A673 (cell line): ENCODE data around the gene HPCAL1.

Source experiments
- EZH2 ChIP-seq: fragments of 200-600 bp; sonication (generic); IDR thresholded peaks from 2 replicates; pipeline ENCODE4 v1.6.1; 2017; ENCODE audit warnings: borderline replicate concordance, low read depth, mild to moderate bottlenecking, mixed read lengths, antibody characterized with exemption, low read length; ENCODE audit not compliant: poor library complexity, severe bottlenecking
- TF ChIP-seq, protein P1 (sequence below): fragments of 300-800, 200-600 bp; sonication (generic); conservative IDR thresholded peaks from 2 replicates; pipeline ENCODE4 v1.5.1; 2017; ENCODE audit warnings: low read depth, mild to moderate bottlenecking, antibody characterized with exemption, low read length, moderate library complexity, mixed read lengths

DNA sequence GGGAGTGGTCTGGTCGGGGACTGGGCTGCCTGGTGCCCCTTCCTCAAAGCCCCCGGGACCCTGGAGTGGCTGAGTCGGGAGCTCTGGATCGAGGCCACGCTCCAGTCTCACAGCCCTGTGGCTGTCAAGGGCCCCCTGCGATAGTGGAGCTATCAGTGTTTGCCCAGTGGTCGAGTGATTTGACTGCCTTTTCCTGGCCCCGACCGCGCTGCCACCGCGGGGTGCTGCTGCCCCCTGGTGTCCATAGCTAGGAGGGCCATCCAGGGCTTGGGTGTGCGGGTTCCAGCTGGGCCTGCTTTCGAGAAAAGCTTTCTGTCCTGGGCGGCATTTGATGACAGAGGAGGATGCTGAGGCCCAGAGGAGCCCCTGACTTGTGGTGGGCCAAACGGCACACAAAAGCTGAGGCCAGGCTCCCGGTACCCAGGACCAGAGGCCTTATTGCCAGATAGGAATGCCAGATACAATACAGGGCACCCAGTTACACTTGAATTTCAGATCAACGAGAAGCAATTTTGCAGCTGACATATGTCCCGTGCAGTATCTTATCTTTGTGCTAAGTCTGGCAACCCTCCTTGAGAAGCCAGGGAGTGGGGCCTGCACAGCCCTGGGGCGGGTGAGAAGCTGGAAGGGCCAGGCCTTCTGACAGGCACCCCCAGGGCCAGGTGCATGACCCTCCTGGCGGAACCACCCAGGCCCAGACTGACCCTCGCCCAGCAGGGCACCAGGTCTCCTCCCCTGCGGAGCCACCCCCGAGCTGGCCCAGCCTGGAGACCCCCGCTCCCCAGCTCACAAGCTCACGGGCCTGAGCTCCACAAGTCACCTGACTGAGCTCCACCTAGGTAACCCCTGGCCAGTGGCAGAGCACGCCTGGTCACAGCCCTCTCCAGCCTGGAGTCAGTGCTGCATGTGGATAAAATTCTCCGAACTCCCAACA lies 132.4 kb downstream of the HPCAL1 start:
- TF ChIP-seq, protein P1, sequence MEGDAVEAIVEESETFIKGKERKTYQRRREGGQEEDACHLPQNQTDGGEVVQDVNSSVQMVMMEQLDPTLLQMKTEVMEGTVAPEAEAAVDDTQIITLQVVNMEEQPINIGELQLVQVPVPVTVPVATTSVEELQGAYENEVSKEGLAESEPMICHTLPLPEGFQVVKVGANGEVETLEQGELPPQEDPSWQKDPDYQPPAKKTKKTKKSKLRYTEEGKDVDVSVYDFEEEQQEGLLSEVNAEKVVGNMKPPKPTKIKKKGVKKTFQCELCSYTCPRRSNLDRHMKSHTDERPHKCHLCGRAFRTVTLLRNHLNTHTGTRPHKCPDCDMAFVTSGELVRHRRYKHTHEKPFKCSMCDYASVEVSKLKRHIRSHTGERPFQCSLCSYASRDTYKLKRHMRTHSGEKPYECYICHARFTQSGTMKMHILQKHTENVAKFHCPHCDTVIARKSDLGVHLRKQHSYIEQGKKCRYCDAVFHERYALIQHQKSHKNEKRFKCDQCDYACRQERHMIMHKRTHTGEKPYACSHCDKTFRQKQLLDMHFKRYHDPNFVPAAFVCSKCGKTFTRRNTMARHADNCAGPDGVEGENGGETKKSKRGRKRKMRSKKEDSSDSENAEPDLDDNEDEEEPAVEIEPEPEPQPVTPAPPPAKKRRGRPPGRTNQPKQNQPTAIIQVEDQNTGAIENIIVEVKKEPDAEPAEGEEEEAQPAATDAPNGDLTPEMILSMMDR: peak; percentile 96
- TF ChIP-seq EZH2: no peak
